Activated naive CD4-positive, alpha-beta T cell treated with anti-CD3 and anti-CD28 coated beads for 36 hours (primary cell): ENCODE data around the gene SRMS. TPM values are rescaled to one million over a fixed set of nuclear protein-coding genes. Genes with fewer than 3 reads are reported as not detected.
A peak's percentile ranks its signal among the peaks of the same experiment; 100 is the strongest.

Source experiments
- CTCF ChIA-PET: fragments of 350-600 bp; sonication (Branson Sonifier 250); formaldehyde crosslinking; loops from one replicate; lab custom pipeline; 2021; ENCODE audit warnings: antibody characterized with exemption; lab: Charles Lee
- DNase-seq: peaks from one replicate; pipeline ENCODE4 v3.0.0-alpha.2; 2020
- H3K27ac Mint-ChIP-seq: one replicate; pipeline ENCODE4 v1.8.0; 2021; ENCODE audit warnings: mild to moderate bottlenecking, mixed read lengths
- H3K27me3 Mint-ChIP-seq: one replicate; pipeline ENCODE4 v1.8.0; 2021; ENCODE audit warnings: low read depth, mixed read lengths
- H3K36me3 Mint-ChIP-seq: one replicate; pipeline ENCODE4 v1.8.0; 2021; ENCODE audit warnings: low read depth, mixed read lengths
- H3K4me1 Mint-ChIP-seq: one replicate; pipeline ENCODE4 v1.8.0; 2021; ENCODE audit warnings: low read depth, mixed read lengths
- H3K4me3 Mint-ChIP-seq: one replicate; pipeline ENCODE4 v1.8.0; 2021; ENCODE audit warnings: mild to moderate bottlenecking, moderate library complexity, mixed read lengths
- H3K9me3 Mint-ChIP-seq: one replicate; pipeline ENCODE4 v1.8.0; 2021; ENCODE audit warnings: mixed read lengths
- intact Hi-C: fragments of 100-400 bp; cut with micrococcal nuclease; formaldehyde crosslinking; loops from one replicate; pipeline ENCODE4 v1.15.1; 2023
- total RNA-seq, 2 experiments: library from RNA; stranded (reverse); gene quantifications; one replicate each; pipeline ENCODE4 v1.2.3, GENCODE V29; 2021

The SRMS gene
- total RNA-seq, 2 experiments from 2014 or later, result not detected

GRCh38 chr20:63587776-63588591 is 40.4 kb upstream of the SRMS start:
- Mint-ChIP-seq H3K27ac (no peak overlapping the region), H3K4me1 (peaks cover 16% of the 10 kb centered on the region), H3K4me3 (no peak overlapping the region), H3K27me3 (no peaks in the 10 kb centered on the region), H3K36me3 (peaks cover 13% of the 10 kb centered on the region), H3K9me3 (no peaks in the 10 kb centered on the region)
- no peak for DNase-seq
- intact Hi-C loops, result no loop called here
- CTCF ChIA-PET, result no interaction called here

GRCh38 chr20:63587256-63587655 is 39.7 kb upstream of the SRMS start:
- CTCF ChIA-PET, result no interaction called here
- no peaks in the 10 kb centered on the region for H3K27me3 Mint-ChIP-seq
- no peaks in the 10 kb centered on the region for H3K9me3 Mint-ChIP-seq
- peaks cover 11% of the 10 kb centered on the region for H3K36me3 Mint-ChIP-seq
- intact Hi-C loops, result no loop called here
- no peak overlapping the region for H3K4me3 Mint-ChIP-seq
- peaks cover 16% of the 10 kb centered on the region for H3K4me1 Mint-ChIP-seq
- no peak for DNase-seq
- H3K27ac Mint-ChIP-seq, result no peak overlapping the region

GRCh38 chr20:63586797-63587196 is 39.2 kb upstream of the SRMS start:
- CTCF ChIA-PET, result interaction anchor here (0.5 kb wide), 1 partner anchor 307 kb away, joined by 6 read pairs; no protein-coding TSS in a partner anchor

GRCh38 chr20:63585616-63586565 is 38.3 kb upstream of the SRMS start:
- H3K4me1 Mint-ChIP-seq, result peaks cover 17% of the 10 kb centered on the region

More at GRCh38 chr20:63586797-63587196, 39.2 kb upstream of the SRMS start:
- no peak overlapping the region for H3K27ac Mint-ChIP-seq
- H3K9me3 Mint-ChIP-seq, result no peaks in the 10 kb centered on the region
- H3K36me3 Mint-ChIP-seq, result peaks cover 11% of the 10 kb centered on the region
- DNase-seq, result no peak
- H3K4me3 Mint-ChIP-seq, result no peak overlapping the region
- peaks cover 16% of the 10 kb centered on the region for H3K4me1 Mint-ChIP-seq
- intact Hi-C loops, result no loop called here
- H3K27me3 Mint-ChIP-seq, result no peaks in the 10 kb centered on the region

GRCh38 chr20:63582382-63583063 is 35.0 kb upstream of the SRMS start:
- H3K4me3 Mint-ChIP-seq, result no peak overlapping the region
- DNase-seq, result no peak
- peaks cover 10% of the 10 kb centered on the region for H3K4me1 Mint-ChIP-seq
- no peaks in the 10 kb centered on the region for H3K27me3 Mint-ChIP-seq
- H3K27ac Mint-ChIP-seq, result no peak overlapping the region
- H3K36me3 Mint-ChIP-seq, result no peaks in the 10 kb centered on the region
- CTCF ChIA-PET, result interaction anchor here (0.6 kb wide), 1 partner anchor 411 kb away, joined by 4 read pairs; no protein-coding TSS in a partner anchor
- intact Hi-C loops, result loop anchor here (5.0 kb wide), 1 partner anchor 75 kb away; the partner anchor contains the start of gene RTEL1
- no peaks in the 10 kb centered on the region for H3K9me3 Mint-ChIP-seq

More at GRCh38 chr20:63585616-63586565, 38.3 kb upstream of the SRMS start:
- H3K9me3 Mint-ChIP-seq, result no peaks in the 10 kb centered on the region
- CTCF ChIA-PET, result interaction anchor here (0.5 kb wide), 1 partner anchor 306 kb away, joined by 6 read pairs; no protein-coding TSS in a partner anchor
- H3K4me3 Mint-ChIP-seq, result no peak overlapping the region
- H3K36me3 Mint-ChIP-seq, result peaks cover 7% of the 10 kb centered on the region
- intact Hi-C loops, result no loop called here
- no peak for DNase-seq
- no peaks in the 10 kb centered on the region for H3K27me3 Mint-ChIP-seq
- no peak overlapping the region for H3K27ac Mint-ChIP-seq

GRCh38 chr20:63580796-63581461 is 33.4 kb upstream of the SRMS start:
- Mint-ChIP-seq H3K27me3 (no peaks in the 10 kb centered on the region), H3K27ac (no peak overlapping the region), H3K4me3 (no peak overlapping the region), H3K4me1 (peaks cover 5% of the 10 kb centered on the region), H3K36me3 (no peaks in the 10 kb centered on the region), H3K9me3 (no peaks in the 10 kb centered on the region)
- DNase-seq, result peak; percentile 88
- intact Hi-C loops, result loop anchor here (1.0 to 5.0 kb wide), 7 partner anchors 28 to 390 kb away; partner anchors contain the start of genes RTEL1 and TPD52L2
- CTCF ChIA-PET, result interaction anchor here (0.7 kb wide), 1 partner anchor 201 kb away, joined by 6 read pairs; no protein-coding TSS in a partner anchor

- Mint-ChIP-seq H3K9me3 (no peaks in the 10 kb centered on the region), H3K36me3 (no peaks in the 10 kb centered on the region), H3K4me3 (no peak overlapping the region), H3K27me3 (no peaks in the 10 kb centered on the region), H3K4me1 (peaks cover 5% of the 10 kb centered on the region), H3K27ac (no peak overlapping the region)
- DNase-seq, result no peak
- CTCF ChIA-PET, result no interaction called here
- intact Hi-C loops, result no loop called here
Measured at GRCh38 chr20:63579017-63579694, 31.6 kb upstream of the SRMS start.

- DNase-seq, result no peak
- intact Hi-C loops, result no loop called here
- CTCF ChIA-PET, result no interaction called here
- Mint-ChIP-seq H3K9me3 (no peaks in the 10 kb centered on the region), H3K27me3 (no peaks in the 10 kb centered on the region), H3K4me3 (no peak overlapping the region), H3K27ac (no peak overlapping the region), H3K36me3 (no peaks in the 10 kb centered on the region), H3K4me1 (peaks cover 8% of the 10 kb centered on the region)
Measured at GRCh38 chr20:63578224-63579016, 30.9 kb upstream of the SRMS start.

GRCh38 chr20:63577317-63577894 is 29.9 kb upstream of the SRMS start:
- Mint-ChIP-seq H3K9me3 (no peaks in the 10 kb centered on the region), H3K27me3 (no peaks in the 10 kb centered on the region), H3K36me3 (no peaks in the 10 kb centered on the region), H3K4me3 (no peak overlapping the region), H3K27ac (no peak overlapping the region), H3K4me1 (peaks cover 8% of the 10 kb centered on the region)
- no peak for DNase-seq
- CTCF ChIA-PET, result interaction anchor here (1.3 kb wide), 1 partner anchor 40 kb away, joined by 3 read pairs; the partner anchor contains the start of gene PTK6
- intact Hi-C loops, result no loop called here

- CTCF ChIA-PET, result interaction anchor here (0.6 to 1.3 kb wide), 2 partner anchors 27 to 39 kb away, joined by 3 read pairs; partner anchors contain the start of gene PTK6
- intact Hi-C loops, result no loop called here
- no peak overlapping the region for H3K27ac Mint-ChIP-seq
- H3K4me3 Mint-ChIP-seq, result no peak overlapping the region
- H3K4me1 Mint-ChIP-seq, result peaks cover 8% of the 10 kb centered on the region
- H3K27me3 Mint-ChIP-seq, result no peaks in the 10 kb centered on the region
- H3K9me3 Mint-ChIP-seq, result no peaks in the 10 kb centered on the region
- no peak for DNase-seq
- no peaks in the 10 kb centered on the region for H3K36me3 Mint-ChIP-seq
Measured at GRCh38 chr20:63576311-63576710, 28.8 kb upstream of the SRMS start.
